Right cardiac atrium (tissue), 5 donors: ENCODE results near the gene MAPK11. TPM values are rescaled to one million over a fixed set of nuclear protein-coding genes. Genes with fewer than 3 reads are reported as not detected.

Experiments used
- ATAC-seq, 2 donors: fragments of 200-7000 bp; cut with Tn5 transposase; one replicate each; pipeline versions ENCODE4 v1.8.0 to v1.9.1; 2020; ENCODE audit warnings: moderate library complexity in 2 of 2, mild to moderate bottlenecking in 1 of 2
- DNase-seq, 3 donors: peaks; one replicate each; pipeline ENCODE4 v3.0.0-alpha.2; 2020
- H3K27ac ChIP-seq: one replicate; pipeline ENCODE4 v1.5.1; 2013; ENCODE audit warnings: mild to moderate bottlenecking, low read length, control low read depth, moderate library complexity
- H3K27me3 ChIP-seq: one replicate; pipeline ENCODE4 v1.6.1; 2013; ENCODE audit not compliant: control insufficient read depth, insufficient read depth
- H3K4me1 ChIP-seq: one replicate; pipeline ENCODE4 v1.6.1; 2013; ENCODE audit warnings: low read length; ENCODE audit not compliant: control insufficient read depth, insufficient read depth
- H3K4me3 ChIP-seq: one replicate; pipeline ENCODE4 v1.5.1; 2013; ENCODE audit warnings: low read length, control low read depth
- H3K9me3 ChIP-seq: one replicate; pipeline ENCODE4 v1.6.1; 2013; ENCODE audit warnings: low read length; ENCODE audit not compliant: control insufficient read depth
- WGBS: extraction: QIAGEN DNeasy Blood & Tissue Kit; methylation state at CpG from one replicate; pipeline ENCODE4 v1.1.7; 2013; 5-methylcytosine and 5-hydroxymethylcytosine counted together
- intact Hi-C, 4 donors: fragments of 100-400 bp; cut with DNase I; formaldehyde crosslinking; loops; one replicate each; pipeline versions ENCODE4 v1.11.0 to v1.14.0; 2022 to 2023
- polyA plus RNA-seq: library from polyadenylated mRNA; stranded (reverse); fragments of 200-250 nt; gene quantifications from one replicate; pipeline ENCODE4 v1.2.3, GENCODE V29; 2013
- total RNA-seq, 4 donors: library from RNA; stranded (reverse); fragmentation: NEBNext Ultra II Directional; extraction: Animal tissue kit (Norgen Biotek cat#: 25700); gene quantifications; one replicate each; pipeline ENCODE4 v1.2.1, GENCODE V29; 2021
- donor health status: healthy with polysubstance abuse.
- donor health status: DM: no; HTN: yes; CAD: no.
- donor health status: DM: no; HTN: no; CAD: no.
- donor health status: DM: no; HTN: yes; CAD: no; lungs with severe emphysema.
- donor health status: DM: yes; HTN: yes; CAD: no.

Gene MAPK11
- total and polyA plus RNA-seq, 5 donors: 6.4 to 8.8 (median 7.5) TPM

GRCh38 chr22:50250555-50251476 is 19.4 kb downstream of the MAPK11 start, which contains the start of gene HDAC10:
HDAC10 (minus strand) TSS chr22:50251265; CDS start chr22:50251032, 233 bp downstream.
- intact Hi-C loops: loop anchor here in 2 of 4 donors (5.0 kb wide), 1 partner anchor 91 kb away; the partner anchor contains the start of gene PPP6R2 (in 2 of the 2)
- H3K4me3 ChIP-seq: peak within 1 kb of the TSS; percentile 53
- H3K27ac ChIP-seq: no peak within 1 kb of the TSS
- no peaks in the 10 kb centered on the region for H3K27me3 ChIP-seq
- peaks cover 5% of the 10 kb centered on the region for H3K4me1 ChIP-seq
- 1% methylated on average over 81 of the region's 81 CpGs for WGBS
- DNase-seq (peak; percentile 86 to 95 (median 94)), ATAC-seq (peak; percentile 79 to 81)
- H3K9me3 ChIP-seq: no peaks in the 10 kb centered on the region

DNA sequence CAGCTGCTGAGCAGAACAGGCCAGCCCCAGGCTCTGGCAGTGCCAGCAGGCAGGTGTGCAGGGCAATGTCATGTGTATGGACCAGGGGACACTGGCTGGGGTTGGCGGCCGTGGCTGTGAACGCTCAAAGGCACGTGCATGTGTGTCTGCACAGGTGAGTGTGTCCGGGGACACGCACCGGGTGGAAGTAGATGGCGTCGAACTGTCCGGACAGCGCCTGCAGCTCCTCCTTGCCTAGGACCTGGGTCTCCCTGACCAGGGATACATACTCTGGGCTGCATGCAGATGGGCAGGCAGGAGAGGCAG is 20.0 kb downstream of the MAPK11 start:
- ATAC-seq: no peak
- no peak overlapping the region for H3K27ac ChIP-seq
- WGBS: 78% methylated on average over 11 of the region's 11 CpGs

DNA sequence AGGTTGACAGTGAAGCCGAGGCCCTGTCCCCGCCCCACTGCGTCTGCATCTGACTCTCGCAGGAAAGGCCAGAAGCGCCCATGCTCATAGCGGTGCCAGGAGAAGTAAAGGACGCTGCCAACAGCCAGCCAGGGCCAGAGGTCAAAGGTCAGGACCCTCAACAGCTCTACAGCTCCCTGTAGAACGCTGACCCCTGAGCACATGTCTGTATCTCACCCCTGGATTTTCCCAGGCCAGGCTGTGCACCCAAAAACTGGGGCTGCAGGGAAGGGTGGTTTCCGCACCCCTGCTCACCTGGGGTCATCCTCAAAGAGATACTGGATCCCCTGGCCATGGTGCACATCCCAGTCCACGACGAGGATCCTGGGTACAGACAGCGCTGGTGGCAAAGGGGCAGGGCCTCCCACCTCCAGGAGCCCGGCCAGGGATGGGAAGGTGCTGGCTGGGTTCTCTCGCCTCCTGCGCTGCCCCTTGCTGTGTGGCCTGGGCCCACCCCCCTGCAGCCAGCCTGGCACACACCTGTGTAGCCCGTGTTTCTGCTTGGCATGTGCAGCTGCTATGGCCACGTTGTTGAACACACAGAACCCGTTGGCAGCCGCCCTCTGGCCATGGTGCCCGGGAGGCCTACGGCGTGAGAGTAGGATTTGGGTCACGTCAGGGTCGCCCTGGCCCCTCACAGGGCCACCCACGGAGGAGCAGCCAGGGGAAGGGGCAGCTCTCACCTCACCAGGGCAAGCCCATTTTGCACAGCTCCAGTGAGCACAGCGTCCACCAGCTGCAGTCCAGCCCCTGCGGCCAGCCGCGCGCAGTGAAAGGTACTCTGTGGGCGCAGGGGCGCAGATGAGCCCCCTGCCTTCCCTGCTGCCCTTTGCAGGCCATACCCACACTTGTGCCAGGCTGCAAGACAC is 20.6 kb downstream of the MAPK11 start:
- WGBS: 89% methylated on average over 32 of the region's 32 CpGs
- Histone ChIP-seq H3K27ac (no peak overlapping the region), H3K4me1 (peaks cover 5% of the 10 kb centered on the region), H3K4me3 (no peak overlapping the region), H3K27me3 (no peaks in the 10 kb centered on the region), H3K9me3 (no peaks in the 10 kb centered on the region)
- ATAC-seq: no peak
- DNase-seq: peak; percentile 19 to 56 (median 50)
- intact Hi-C loops: loop anchor here in 3 of 4 donors (5.0 to 10.0 kb wide), 2 partner anchors 93 to 255 kb away; partner anchors contain the start of genes PPP6R2 (in 3 of the 3), LMF2 (in 1 of the 3) and NCAPH2 (in 1 of the 3)

More for the DNA sequence above, 20.0 kb downstream of the MAPK11 start:
- Histone ChIP-seq H3K27me3 (no peaks in the 10 kb centered on the region), H3K9me3 (no peaks in the 10 kb centered on the region), H3K4me3 (no peak overlapping the region), H3K4me1 (peaks cover 5% of the 10 kb centered on the region)
- peak in 2 of 3 donors; percentile 27 to 73 for DNase-seq
- intact Hi-C loops: loop anchor here in 2 of 4 donors (5.0 kb wide), 1 partner anchor 92 kb away; the partner anchor contains the start of gene PPP6R2 (in 2 of the 2)

GRCh38 chr22:50248196-50249081 is 21.7 kb downstream of the MAPK11 start:
- no peaks in the 10 kb centered on the region for H3K9me3 ChIP-seq
- H3K27ac ChIP-seq: no peak overlapping the region
- DNase-seq (peak in 1 of 3 donors; percentile 71), ATAC-seq (no peak)
- intact Hi-C loops: loop anchor here in 2 of 4 donors (5.0 to 10.0 kb wide), 2 partner anchors 94 to 256 kb away; partner anchors contain the start of genes LMF2 (in 1 of the 2), NCAPH2 (in 1 of the 2) and PPP6R2 (in 1 of the 2)
- 87% methylated on average over 29 of the region's 29 CpGs for WGBS
- H3K4me1 ChIP-seq: peaks cover 5% of the 10 kb centered on the region
- H3K27me3 ChIP-seq: no peaks in the 10 kb centered on the region
- H3K4me3 ChIP-seq: no peak overlapping the region

DNA sequence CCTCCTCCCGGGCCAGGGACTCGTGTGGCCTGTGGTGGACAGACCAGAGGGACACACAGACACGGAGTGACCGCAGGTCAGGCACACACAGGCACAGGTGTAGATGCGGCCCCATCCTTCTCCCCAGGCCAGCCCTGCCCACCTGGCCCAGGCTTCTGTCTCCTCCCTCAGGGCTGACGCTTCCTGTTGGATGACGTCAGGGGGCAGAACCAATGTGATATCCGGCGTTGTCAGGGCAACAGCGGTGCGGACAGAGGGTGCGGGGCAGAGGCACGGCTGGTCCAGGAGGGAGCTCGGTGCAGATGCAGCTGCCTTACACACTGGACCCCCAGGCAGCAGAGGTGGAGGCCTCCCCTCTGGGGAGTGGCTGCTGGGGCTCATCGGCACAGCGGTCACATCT is 22.4 kb downstream of the MAPK11 start:
- no peaks in the 10 kb centered on the region for H3K9me3 ChIP-seq
- DNase-seq (no peak), ATAC-seq (no peak)
- peaks cover 5% of the 10 kb centered on the region for H3K4me1 ChIP-seq
- intact Hi-C loops: loop anchor here in 2 of 4 donors (5.0 to 10.0 kb wide), 2 partner anchors 95 to 257 kb away; partner anchors contain the start of genes LMF2 (in 1 of the 2), NCAPH2 (in 1 of the 2) and PPP6R2 (in 1 of the 2)
- H3K27ac ChIP-seq: no peak overlapping the region
- no peaks in the 10 kb centered on the region for H3K27me3 ChIP-seq
- H3K4me3 ChIP-seq: no peak overlapping the region
- 46% methylated on average over 16 of the region's 16 CpGs for WGBS

- H3K27me3 ChIP-seq: no peaks in the 10 kb centered on the region
- no peaks in the 10 kb centered on the region for H3K9me3 ChIP-seq
- H3K27ac ChIP-seq: no peak overlapping the region
- DNase-seq (no peak), ATAC-seq (no peak)
- intact Hi-C loops: loop anchor here in 2 of 4 donors (5.0 to 10.0 kb wide), 2 partner anchors 96 to 258 kb away; partner anchors contain the start of genes LMF2 (in 1 of the 2), NCAPH2 (in 1 of the 2) and PPP6R2 (in 1 of the 2)
- H3K4me3 ChIP-seq: no peak overlapping the region
- WGBS: 87% methylated on average over 20 of the region's 20 CpGs
- peaks cover 5% of the 10 kb centered on the region for H3K4me1 ChIP-seq
These were observed 23.7 kb downstream of the MAPK11 start for GRCh38 chr22:50246242-50247175.

GRCh38 chr22:50245214-50246072 is 24.7 kb downstream of the MAPK11 start:
- peak overlapping the region; percentile 86 for H3K27ac ChIP-seq
- ATAC-seq (peak; percentile 47 to 63), DNase-seq (no peak)
- H3K9me3 ChIP-seq: no peaks in the 10 kb centered on the region
- H3K4me3 ChIP-seq: peak overlapping the region; percentile 87
- peaks cover 5% of the 10 kb centered on the region for H3K4me1 ChIP-seq
- 13% methylated on average over 53 of the region's 53 CpGs for WGBS
- intact Hi-C loops: loop anchor here in 2 of 4 donors (5.0 to 10.0 kb wide), 2 partner anchors 97 to 259 kb away; partner anchors contain the start of genes LMF2 (in 1 of the 2), NCAPH2 (in 1 of the 2) and PPP6R2 (in 1 of the 2)
- H3K27me3 ChIP-seq: no peaks in the 10 kb centered on the region

GRCh38 chr22:50244420-50245213 is 25.6 kb downstream of the MAPK11 start, which contains the start of gene TUBGCP6:
TUBGCP6 (minus strand) TSS chr22:50245023; CDS start chr22:50244459, 564 bp downstream.
- Histone ChIP-seq H3K4me1 (no peaks in the 10 kb centered on the region), H3K27me3 (no peaks in the 10 kb centered on the region), H3K27ac (peak within 1 kb of the TSS; percentile 86), H3K9me3 (no peaks in the 10 kb centered on the region), H3K4me3 (peak within 1 kb of the TSS; percentile 87)
- under 1% methylated on average over 76 of the region's 76 CpGs for WGBS
- ATAC-seq (peak; percentile 92 to 93), DNase-seq (peak; percentile 96 to 99 (median 98))
- intact Hi-C loops: loop anchor here in 2 of 4 donors (5.0 to 10.0 kb wide), 2 partner anchors 98 to 260 kb away; partner anchors contain the start of genes LMF2 (in 1 of the 2), NCAPH2 (in 1 of the 2) and PPP6R2 (in 1 of the 2)
